SK-N-SH (cell line): Measurements from ENCODE around the gene SURF6. TPM values are rescaled to one million over a fixed set of nuclear protein-coding genes. Genes with fewer than 3 reads are reported as not detected.

ENCODE experiments used
- CTCF ChIA-PET: fragments of 300-600, 350-600 bp; formaldehyde crosslinking; extraction: SDS; loops from one replicate; lab custom pipeline; 2021; lab: Yijun Ruan, JAX
- POLR2A ChIA-PET: fragments of 350-600 bp; sonication (Branson Sonifier 250); formaldehyde crosslinking; extraction: SDS; loops from one replicate; lab custom pipeline; 2020; ENCODE audit warnings: antibody characterized with exemption, inconsistent platforms; lab: Yijun Ruan, JAX
- DNase-seq: peaks from one replicate; pipeline ENCODE4 v3.0.0; 2012
- H2AFZ ChIP-seq: fragments of 200-600 bp; sonication (generic); 2 replicates; pipeline ENCODE4 v1.8.1; 2016; ENCODE audit warnings: antibody characterized with exemption, mild to moderate bottlenecking, low read depth
- H3F3A ChIP-seq: fragments of 200-600 bp; sonication (generic); replicated peaks from 2 replicates; pipeline ENCODE3; 2016; ENCODE audit warnings: antibody characterized with exemption, mild to moderate bottlenecking; ENCODE audit not compliant: insufficient read depth
- H3K27ac ChIP-seq, 2 experiments: fragments of 200-500 bp in 1 of 2; fragments of 200-600 bp in 1 of 2; sonication (Bioruptor generic) in 1 of 2; sonication (generic), shearing (Covaris generic) in 1 of 2; 2 replicates each; pipeline versions ENCODE4 v1.5.1 to v1.6.1; 2014 to 2016; ENCODE audit warnings: low read depth in 2 of 2, inconsistent platforms in 1 of 2, low read length in 1 of 2, mild to moderate bottlenecking in 1 of 2, mixed read lengths in 1 of 2
- H3K27me3 ChIP-seq: fragments of 200-600 bp; sonication (generic), shearing (Covaris generic); 2 replicates; pipeline ENCODE4 v1.6.1; 2016; ENCODE audit warnings: mixed run types; ENCODE audit not compliant: insufficient read depth
- H3K36me3 ChIP-seq, 2 experiments: fragments of 200-500 bp in 1 of 2; fragments of 200-600 bp in 1 of 2; sonication (Bioruptor generic) in 1 of 2; sonication (generic) in 1 of 2; replicated peaks in 1 of 2; 2 replicates each; pipeline versions ENCODE3 to v1.5.1; 2014 to 2016; ENCODE audit warnings: low read length in 1 of 2, mild to moderate bottlenecking in 1 of 2; ENCODE audit not compliant: insufficient read depth in 2 of 2, control insufficient read depth in 1 of 2
- H3K4me1 ChIP-seq, 2 experiments: fragments of 200-500 bp in 1 of 2; fragments of 200-600 bp in 1 of 2; sonication (Bioruptor generic) in 1 of 2; sonication (generic), shearing (Covaris generic) in 1 of 2; 2 replicates each; pipeline versions ENCODE4 v1.5.1 to v1.6.1; 2014 to 2016; ENCODE audit warnings: low read depth in 1 of 2, low read length in 1 of 2, mixed run types in 1 of 2; ENCODE audit not compliant: insufficient read depth in 2 of 2, control insufficient read depth in 1 of 2
- H3K4me2 ChIP-seq: fragments of 200-600 bp; sonication (generic), shearing (Covaris generic); 2 replicates; pipeline ENCODE4 v1.6.1; 2017; ENCODE audit warnings: mixed run types
- H3K4me3 ChIP-seq, 2 experiments: fragments of 200-500 bp in 1 of 2; fragments of 200-600 bp in 1 of 2; sonication (Bioruptor generic) in 1 of 2; sonication (generic), shearing (Covaris generic) in 1 of 2; 2 replicates each; pipeline versions ENCODE4 v1.5.1 to v1.8.1; 2014 to 2016; ENCODE audit warnings: low read depth in 2 of 2, inconsistent platforms in 1 of 2, low read length in 1 of 2, mild to moderate bottlenecking in 1 of 2, mixed read lengths in 1 of 2, moderate library complexity in 1 of 2
- H3K79me2 ChIP-seq: fragments of 200-600 bp; sonication (generic); 2 replicates; pipeline ENCODE4 v1.8.1; 2017; ENCODE audit warnings: mild to moderate bottlenecking; ENCODE audit not compliant: insufficient read depth
- H3K9ac ChIP-seq: fragments of 200-600 bp; sonication (generic); 2 replicates; pipeline ENCODE4 v1.6.1; 2017; ENCODE audit warnings: mixed run types
- H3K9me2 ChIP-seq: fragments of 200-600 bp; sonication (generic); 2 replicates; pipeline ENCODE4 v1.6.1; 2017; ENCODE audit warnings: mixed run types
- H3K9me3 ChIP-seq: fragments of 200-600 bp; sonication (generic); 2 replicates; pipeline ENCODE4 v1.6.1; 2017; ENCODE audit warnings: mixed run types, mild to moderate bottlenecking, moderate library complexity
- H4K20me1 ChIP-seq: fragments of 200-600 bp; sonication (generic); 2 replicates; pipeline ENCODE4 v1.6.1; 2017; ENCODE audit warnings: mild to moderate bottlenecking, mixed run types; ENCODE audit not compliant: insufficient read depth
- ELF1 ChIP-seq: IDR thresholded peaks from 2 replicates; pipeline ENCODE4 v1.4.0; 2012
- EP300 ChIP-seq, 2 experiments: IDR thresholded peaks; 2 replicates each; pipeline versions ENCODE4 v1.4.0 to v1.6.1; 2012; ENCODE audit warnings: borderline replicate concordance in 1 of 2, low read depth in 1 of 2, low read length in 1 of 2
- EZH2phosphoT487 ChIP-seq: fragments of 200-600 bp; sonication (generic); IDR thresholded peaks from 2 replicates; pipeline ENCODE4 v1.6.1; 2017; ENCODE audit warnings: low read depth, mixed run types, mild to moderate bottlenecking, antibody characterized with exemption, moderate library complexity, borderline replicate concordance
- FOXJ3 ChIP-seq: sonication (generic); formaldehyde crosslinking; IDR thresholded peaks from 2 replicates; pipeline ENCODE4 v1.5.1; 2020; ENCODE audit warnings: mild to moderate bottlenecking, missing genetic modification reagents
- FOXM1 ChIP-seq: IDR thresholded peaks from 2 replicates; pipeline ENCODE4 v1.4.0; 2012; ENCODE audit warnings: low read depth, mild to moderate bottlenecking
- GATA2 ChIP-seq: sonication (generic); formaldehyde crosslinking; IDR thresholded peaks from 2 replicates; pipeline ENCODE4 v1.5.0; 2020; ENCODE audit warnings: mild to moderate bottlenecking, missing genetic modification reagents
- IRF3 ChIP-seq: fragments of 150-350 bp; IDR thresholded peaks from 2 replicates; pipeline ENCODE4 v1.6.1; 2016; ENCODE audit warnings: mild to moderate bottlenecking, low read depth, low read length
- MAX ChIP-seq: IDR thresholded peaks from 2 replicates; pipeline ENCODE4 v1.4.0; 2012; ENCODE audit warnings: low read depth
- MEF2A ChIP-seq: IDR thresholded peaks from 2 replicates; pipeline ENCODE4 v1.4.0; 2012; ENCODE audit warnings: low read depth, borderline replicate concordance
- MXI1 ChIP-seq: IDR thresholded peaks from 2 replicates; pipeline ENCODE4 v1.6.1; 2012; ENCODE audit warnings: mild to moderate bottlenecking, low read depth, low read length, improper control_type of control experiment
- NRF1 ChIP-seq: IDR thresholded peaks from 2 replicates; pipeline ENCODE4 v1.6.1; 2012; ENCODE audit warnings: low read depth, mild to moderate bottlenecking, low read length
- RCOR1 ChIP-seq: fragments of 150-350 bp; IDR thresholded peaks from 2 replicates; pipeline ENCODE4 v1.6.1; 2017; ENCODE audit warnings: antibody characterized with exemption, low read length
- RXRA ChIP-seq: IDR thresholded peaks from 2 replicates; pipeline ENCODE4 v1.4.0; 2012; ENCODE audit warnings: low read depth, mild to moderate bottlenecking, borderline replicate concordance
- SIN3A ChIP-seq: IDR thresholded peaks from 2 replicates; pipeline ENCODE4 v1.6.1; 2012; ENCODE audit warnings: low read depth, mild to moderate bottlenecking, low read length, moderate library complexity, borderline replicate concordance
- SMC3 ChIP-seq: IDR thresholded peaks from 2 replicates; pipeline ENCODE4 v1.6.1; 2012; ENCODE audit warnings: low read depth, low read length, improper control_type of control experiment
- TAF1 ChIP-seq: IDR thresholded peaks from 2 replicates; pipeline ENCODE4 v1.6.1; 2012; ENCODE audit warnings: low read depth, mild to moderate bottlenecking, low read length, moderate library complexity, borderline replicate concordance
- TEAD4 ChIP-seq: IDR thresholded peaks from 2 replicates; pipeline ENCODE4 v1.4.0; 2012; ENCODE audit warnings: mild to moderate bottlenecking, borderline replicate concordance; ENCODE audit not compliant: insufficient read depth
- USF1 ChIP-seq: IDR thresholded peaks from 2 replicates; pipeline ENCODE4 v1.4.0; 2012; ENCODE audit warnings: low read depth, borderline replicate concordance
- WGBS: methylation state at CpG from one replicate; pipeline ENCODE4 v1.1.6; 2017; ENCODE audit warnings: low lambda C conversion rate; 5-methylcytosine and 5-hydroxymethylcytosine counted together
- polyA plus RNA-seq, 3 experiments: library from polyadenylated mRNA; depleted of rRNA; stranded (reverse); fragments of >200 nt; gene quantifications; 2 replicates each; pipeline ENCODE4 v1.2.3, GENCODE V29; 2012
- TF ChIP-seq, protein P1 (sequence below): fragments of 200-600 bp; sonication (generic); IDR thresholded peaks from 2 replicates; pipeline ENCODE4 v1.6.1; 2017; ENCODE audit warnings: antibody characterized with exemption, mild to moderate bottlenecking, moderate library complexity
- TF ChIP-seq, protein P2 (sequence below): IDR thresholded peaks from 2 replicates; pipeline ENCODE4 v1.4.0; 2012; ENCODE audit warnings: low read depth, borderline replicate concordance
- TF ChIP-seq, protein P3 (sequence below): fragments of 150-350 bp; IDR thresholded peaks from 2 replicates; pipeline ENCODE4 v1.6.1; 2017; ENCODE audit warnings: antibody characterized with exemption, low read length, low read depth, borderline replicate concordance

Gene SURF6
- polyA plus RNA-seq, 1 of the 3 experiments (the other 2 are of a cell fraction), result 44.5 TPM

- H3K4me2 ChIP-seq, result no peak overlapping the region
- no peak overlapping the region for H3K27ac ChIP-seq
- no peaks in the 10 kb centered on the region for H3K9me3 ChIP-seq
- H3K27me3 ChIP-seq, result no peaks in the 10 kb centered on the region
- ChIA-PET POLR2A (no interaction called here), CTCF (no interaction called here)
- H3K9ac ChIP-seq, result no peak overlapping the region
- H3K9me2 ChIP-seq, result no peaks in the 10 kb centered on the region
- H3K79me2 ChIP-seq, result no peaks in the 10 kb centered on the region
- no peaks in the 10 kb centered on the region for H3K4me1 ChIP-seq
- H3F3A ChIP-seq, result no peaks in the 10 kb centered on the region
- H2AFZ ChIP-seq, result no peak overlapping the region
- 33% methylated on average over 2 of the region's 2 CpGs for WGBS
- DNase-seq, result no peak
- TF ChIP-seq MXI1 (no peak), TAF1 (no peak), FOXM1 (no peak), ELF1 (no peak), NRF1 (no peak), RCOR1 (no peak), MEF2A (no peak)
- TF ChIP-seq, all 33 proteins: peak for 0
- Histone ChIP-seq H3K36me3 (no peaks in the 10 kb centered on the region), H4K20me1 (no peaks in the 10 kb centered on the region), H3K4me3 (no peak overlapping the region)
These were observed 20.0 kb downstream of the SURF6 start for GRCh38 chr9:133315997-133316396.

GRCh38 chr9:133309608-133310007 is 26.4 kb downstream of the SURF6 start:
- no peaks in the 10 kb centered on the region for H3K36me3 ChIP-seq
- H2AFZ ChIP-seq, result no peak overlapping the region
- no peak overlapping the region for H3K9ac ChIP-seq
- no peaks in the 10 kb centered on the region for H3K9me3 ChIP-seq
- no peak for DNase-seq
- no peaks in the 10 kb centered on the region for H3K4me1 ChIP-seq
- no peaks in the 10 kb centered on the region for H3K9me2 ChIP-seq
- H3K27ac ChIP-seq, result no peak overlapping the region
- no peaks in the 10 kb centered on the region for H3F3A ChIP-seq
- ChIA-PET CTCF (no interaction called here), POLR2A (no interaction called here)
- no peak overlapping the region for H3K4me3 ChIP-seq
- 18% methylated on average over 6 of the region's 6 CpGs for WGBS
- no peaks in the 10 kb centered on the region for H4K20me1 ChIP-seq
- no peaks in the 10 kb centered on the region for H3K79me2 ChIP-seq
- H3K27me3 ChIP-seq, result peaks cover 10% of the 10 kb centered on the region; the same call in 1 of the 2 replicates
- H3K4me2 ChIP-seq, result no peak overlapping the region
- TF ChIP-seq GATA2 (CRISPR knock-in tag) (no peak), SMC3 (no peak), EZH2phosphoT487 (no peak), RCOR1 (no peak), USF1 (no peak), FOXJ3 (CRISPR knock-in tag) (no peak), NRF1 (no peak), MEF2A (no peak), TEAD4 (no peak), RXRA (no peak), EP300 (IDR thresholded peaks at IDR 0.05; ENCODE audit: borderline replicate concordance in 1 of 2, low read depth in 1 of 2, low read length in 1 of 2) (no peak), FOXM1 (no peak), SIN3A (no peak), TAF1 (no peak), IRF3 (no peak), MAX (no peak)
- TF ChIP-seq, protein P1, sequence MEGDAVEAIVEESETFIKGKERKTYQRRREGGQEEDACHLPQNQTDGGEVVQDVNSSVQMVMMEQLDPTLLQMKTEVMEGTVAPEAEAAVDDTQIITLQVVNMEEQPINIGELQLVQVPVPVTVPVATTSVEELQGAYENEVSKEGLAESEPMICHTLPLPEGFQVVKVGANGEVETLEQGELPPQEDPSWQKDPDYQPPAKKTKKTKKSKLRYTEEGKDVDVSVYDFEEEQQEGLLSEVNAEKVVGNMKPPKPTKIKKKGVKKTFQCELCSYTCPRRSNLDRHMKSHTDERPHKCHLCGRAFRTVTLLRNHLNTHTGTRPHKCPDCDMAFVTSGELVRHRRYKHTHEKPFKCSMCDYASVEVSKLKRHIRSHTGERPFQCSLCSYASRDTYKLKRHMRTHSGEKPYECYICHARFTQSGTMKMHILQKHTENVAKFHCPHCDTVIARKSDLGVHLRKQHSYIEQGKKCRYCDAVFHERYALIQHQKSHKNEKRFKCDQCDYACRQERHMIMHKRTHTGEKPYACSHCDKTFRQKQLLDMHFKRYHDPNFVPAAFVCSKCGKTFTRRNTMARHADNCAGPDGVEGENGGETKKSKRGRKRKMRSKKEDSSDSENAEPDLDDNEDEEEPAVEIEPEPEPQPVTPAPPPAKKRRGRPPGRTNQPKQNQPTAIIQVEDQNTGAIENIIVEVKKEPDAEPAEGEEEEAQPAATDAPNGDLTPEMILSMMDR, result no peak
- TF ChIP-seq, protein P2, sequence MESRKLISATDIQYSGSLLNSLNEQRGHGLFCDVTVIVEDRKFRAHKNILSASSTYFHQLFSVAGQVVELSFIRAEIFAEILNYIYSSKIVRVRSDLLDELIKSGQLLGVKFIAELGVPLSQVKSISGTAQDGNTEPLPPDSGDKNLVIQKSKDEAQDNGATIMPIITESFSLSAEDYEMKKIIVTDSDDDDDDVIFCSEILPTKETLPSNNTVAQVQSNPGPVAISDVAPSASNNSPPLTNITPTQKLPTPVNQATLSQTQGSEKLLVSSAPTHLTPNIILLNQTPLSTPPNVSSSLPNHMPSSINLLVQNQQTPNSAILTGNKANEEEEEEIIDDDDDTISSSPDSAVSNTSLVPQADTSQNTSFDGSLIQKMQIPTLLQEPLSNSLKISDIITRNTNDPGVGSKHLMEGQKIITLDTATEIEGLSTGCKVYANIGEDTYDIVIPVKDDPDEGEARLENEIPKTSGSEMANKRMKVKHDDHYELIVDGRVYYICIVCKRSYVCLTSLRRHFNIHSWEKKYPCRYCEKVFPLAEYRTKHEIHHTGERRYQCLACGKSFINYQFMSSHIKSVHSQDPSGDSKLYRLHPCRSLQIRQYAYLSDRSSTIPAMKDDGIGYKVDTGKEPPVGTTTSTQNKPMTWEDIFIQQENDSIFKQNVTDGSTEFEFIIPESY, result no peak
- TF ChIP-seq, protein P3, sequence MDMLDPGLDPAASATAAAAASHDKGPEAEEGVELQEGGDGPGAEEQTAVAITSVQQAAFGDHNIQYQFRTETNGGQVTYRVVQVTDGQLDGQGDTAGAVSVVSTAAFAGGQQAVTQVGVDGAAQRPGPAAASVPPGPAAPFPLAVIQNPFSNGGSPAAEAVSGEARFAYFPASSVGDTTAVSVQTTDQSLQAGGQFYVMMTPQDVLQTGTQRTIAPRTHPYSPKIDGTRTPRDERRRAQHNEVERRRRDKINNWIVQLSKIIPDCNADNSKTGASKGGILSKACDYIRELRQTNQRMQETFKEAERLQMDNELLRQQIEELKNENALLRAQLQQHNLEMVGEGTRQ, result no peak
